ENCODE data around the gene ASPSCR1. TPM values are rescaled to one million over a fixed set of nuclear protein-coding genes. Genes with fewer than 3 reads are reported as not detected.

ASPSCR1 gene
- total RNA-seq, result 22.0 and 23.4 TPM in 2 replicates

DNA sequence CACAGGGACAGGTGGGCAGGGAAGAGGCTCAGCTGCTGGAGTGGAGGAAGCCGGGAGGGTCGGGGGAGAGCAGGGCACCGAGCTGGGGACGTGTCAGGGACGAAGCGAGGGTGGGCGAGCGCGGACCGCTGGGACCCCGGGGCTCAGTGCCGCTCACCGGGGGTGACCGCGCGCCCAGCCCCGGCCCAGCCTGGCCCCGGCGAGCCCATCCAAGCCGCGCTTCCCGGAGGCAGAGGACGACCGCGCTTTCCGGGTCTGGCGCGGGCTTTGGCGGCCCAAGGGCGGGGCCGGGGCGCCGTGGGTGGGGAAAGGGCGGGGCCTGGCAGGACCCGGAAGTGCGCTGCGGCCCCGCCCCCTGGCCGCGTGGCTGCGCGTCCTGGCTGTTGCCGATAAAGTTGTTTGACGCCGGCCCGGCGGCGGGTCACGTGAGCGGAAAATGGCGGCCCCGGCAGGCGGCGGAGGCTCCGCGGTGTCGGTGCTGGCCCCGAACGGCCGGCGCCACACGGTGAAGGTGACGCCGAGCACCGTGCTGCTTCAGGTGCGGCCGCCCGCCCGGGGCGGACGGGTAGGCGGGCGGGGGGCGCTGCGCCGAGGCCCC is at the start of gene ASPSCR1:
Gene ASPSCR1 (plus strand): TSS at position 419 of the 598 bp plus-strand sequence. CDS start 18 bp downstream, at position 437.
- peak; percentile 82 to 96 for DNase-seq (ENCODE audit: low read depth in 2 of 2)

- peak; percentile 87 to 96 for DNase-seq (ENCODE audit: low read depth in 2 of 2)
Observed at GRCh38 chr17:81927653-81928543, 49.5 kb upstream of the ASPSCR1 start, which contains the start of gene MAFG. TSS of gene MAFG (minus strand) at chr17:81927735. CDS start at chr17:81923185, 4,550 bp downstream.

GRCh38 chr17:81928544-81929252 is 48.7 kb upstream of the ASPSCR1 start:
- DNase-seq (ENCODE audit: low read depth in 2 of 2), result no peak

DNA sequence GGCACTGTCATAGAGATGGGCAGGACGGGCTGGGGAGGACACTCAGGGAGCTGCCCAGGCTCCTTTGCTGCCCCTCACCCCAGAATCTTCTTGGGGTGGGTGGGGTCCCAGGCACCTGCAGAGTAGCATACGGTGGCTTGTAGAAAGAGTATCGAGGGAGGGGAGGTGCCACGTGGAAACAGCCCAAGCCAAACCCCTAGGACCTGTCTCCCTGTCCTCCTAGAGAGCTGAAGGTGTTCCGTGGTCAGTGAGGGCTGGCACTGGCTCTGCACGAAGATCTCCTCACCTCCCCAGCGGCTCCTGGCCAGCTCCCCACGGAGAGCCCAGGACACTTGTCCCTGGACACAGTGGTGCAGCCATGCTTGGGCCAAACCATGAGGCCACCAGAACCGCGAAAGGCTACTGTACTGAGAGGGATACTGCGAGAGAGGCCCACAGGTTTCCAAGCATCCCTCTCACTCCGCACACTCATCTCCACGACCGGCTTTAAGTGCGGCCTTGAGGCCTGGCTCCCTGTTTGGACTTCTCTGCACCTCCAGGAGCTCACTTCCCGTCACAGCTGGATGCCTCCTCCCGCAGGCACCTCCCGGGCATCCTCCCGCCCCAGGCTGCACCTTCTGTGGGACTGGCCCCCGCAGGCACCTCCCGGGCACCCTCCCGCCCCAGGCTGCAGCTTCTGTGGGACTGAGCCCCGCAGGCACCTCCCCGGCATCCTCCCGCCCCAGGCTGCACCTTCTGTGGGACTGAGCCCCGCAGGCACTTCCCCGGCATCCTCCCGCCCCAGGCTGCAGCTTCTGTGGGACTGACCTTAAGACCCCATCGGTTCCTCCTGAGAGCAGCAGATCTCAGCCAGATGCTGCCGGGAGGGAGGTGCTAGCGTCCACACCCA is 47.9 kb upstream of the ASPSCR1 start:
- DNase-seq (ENCODE audit: low read depth in 2 of 2), result no peak

- DNase-seq (ENCODE audit: low read depth in 2 of 2), result no peak
Observed at GRCh38 chr17:81930142-81931125, 47.0 kb upstream of the ASPSCR1 start.

DNA sequence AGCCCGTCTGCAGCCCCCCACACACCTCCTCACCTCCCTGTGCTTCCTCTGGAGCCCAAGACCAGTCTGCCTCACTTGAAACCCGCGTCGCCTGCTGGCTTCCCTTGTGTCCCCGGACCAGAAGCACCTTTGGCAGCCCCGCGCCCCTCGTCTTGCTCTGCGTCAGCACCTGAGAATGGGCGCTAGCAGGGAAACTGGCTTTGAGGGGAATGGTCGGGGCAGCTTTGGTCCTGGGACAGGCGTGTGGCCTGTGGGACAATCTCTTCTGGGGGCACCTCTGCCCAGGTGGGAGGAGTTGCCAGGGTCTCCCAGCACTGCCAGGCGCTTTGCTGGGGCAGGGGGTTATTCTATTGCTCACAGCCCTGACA is 46.3 kb upstream of the ASPSCR1 start:
- DNase-seq (ENCODE audit: low read depth in 2 of 2), result no peak

GRCh38 chr17:81931557-81932332 is 45.7 kb upstream of the ASPSCR1 start:
- DNase-seq (ENCODE audit: low read depth in 2 of 2), result no peak

- DNase-seq (ENCODE audit: low read depth in 2 of 2), result no peak
Observed at GRCh38 chr17:81932333-81932983, 45.0 kb upstream of the ASPSCR1 start.

DNA sequence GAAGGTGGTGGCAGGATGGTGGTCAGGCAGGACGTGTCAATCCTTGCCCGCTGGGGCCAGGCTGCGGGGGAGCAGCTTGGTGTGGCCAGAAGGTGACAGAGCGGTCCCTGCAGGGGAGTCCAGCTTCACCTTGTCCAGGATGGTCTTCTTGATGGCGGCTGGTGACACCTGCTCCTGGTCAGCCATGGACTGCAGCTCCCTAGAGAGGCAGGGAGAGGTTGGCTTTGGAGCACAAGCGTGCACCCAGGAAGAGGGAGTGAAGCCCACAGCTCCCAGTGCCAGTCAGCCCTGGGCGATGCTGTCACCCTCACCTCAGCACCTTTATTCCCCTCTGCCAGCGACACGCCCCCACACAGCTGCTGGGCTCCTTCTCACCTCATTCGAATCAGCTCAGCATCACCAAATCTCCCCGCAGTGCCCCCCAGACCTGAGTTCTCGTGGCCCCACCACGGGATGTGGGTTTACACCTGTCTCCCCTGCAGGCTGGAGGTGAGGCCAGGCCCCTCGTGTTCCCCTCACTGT is 44.2 kb upstream of the ASPSCR1 start:
- DNase-seq (ENCODE audit: low read depth in 2 of 2), result no peak

- no peak for DNase-seq (ENCODE audit: low read depth in 2 of 2)
Observed at GRCh38 chr17:81934098-81934757, 43.2 kb upstream of the ASPSCR1 start.

- DNase-seq (ENCODE audit: low read depth in 2 of 2), result no peak
Observed at GRCh38 chr17:81934850-81935708, 42.4 kb upstream of the ASPSCR1 start.

GRCh38 chr17:81935709-81936084 is 41.7 kb upstream of the ASPSCR1 start:
- DNase-seq (ENCODE audit: low read depth in 2 of 2), result no peak

GRCh38 chr17:81939218-81939617 is 38.2 kb upstream of the ASPSCR1 start:
- DNase-seq (ENCODE audit: low read depth in 2 of 2), result no peak

GRCh38 chr17:81939881-81940385 is 37.5 kb upstream of the ASPSCR1 start:
- DNase-seq (ENCODE audit: low read depth in 2 of 2), result no peak

GRCh38 chr17:81940538-81941483 is 36.6 kb upstream of the ASPSCR1 start:
- DNase-seq (ENCODE audit: low read depth in 2 of 2), result no peak

All from dermis microvascular lymphatic vessel endothelial cell (primary cell).